ENCODE results near the gene RIIAD1. TPM values are rescaled to one million over a fixed set of nuclear protein-coding genes. Genes with fewer than 3 reads are reported as not detected.

RIIAD1 gene
- polyA plus RNA-seq, 1 donor (not counting 4 experiments of a cell fraction or from before 2014, with no cell fraction given) = not detected

DNA sequence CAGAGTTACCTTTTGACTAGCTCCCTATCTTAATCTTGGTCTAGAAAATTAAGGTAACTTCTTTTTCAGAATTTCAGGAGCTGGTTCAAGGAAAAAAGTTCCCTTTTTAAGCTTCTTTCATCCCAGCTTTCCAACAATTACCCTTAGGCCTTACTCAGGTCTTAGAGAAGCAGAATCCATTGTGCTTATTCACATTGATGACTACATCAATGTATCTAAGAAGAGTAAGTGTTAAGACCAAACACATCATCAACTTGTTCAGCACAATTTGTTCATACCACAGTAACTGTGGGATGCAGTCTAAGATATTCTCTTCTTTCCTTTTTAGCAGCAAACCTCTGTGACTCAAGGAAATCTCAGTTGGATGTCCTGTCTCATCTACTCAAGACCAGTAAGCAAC is 37.9 kb downstream of the RIIAD1 start:
- Histone ChIP-seq H3K9ac (ENCODE audit: control insufficient read depth, extremely low read depth, insufficient read depth, low read length) (no peak overlapping the region), H3K4me1 (ENCODE audit: control insufficient read depth, extremely low read depth, insufficient read depth, low read length) (peaks cover 33% of the 10 kb centered on the region), H3K9me3 (ENCODE audit: control insufficient read depth, low read depth, low read length) (no peaks in the 10 kb centered on the region), H3K4me2 (ENCODE audit: control insufficient read depth, extremely low read depth, insufficient read depth, low read depth, low read length) (no peak overlapping the region), H2AFZ (ENCODE audit: control insufficient read depth, low read length) (no peak overlapping the region), H3K79me2 (ENCODE audit: control insufficient read depth, insufficient read depth, low read length) (peaks cover 8% of the 10 kb centered on the region), H3K4me3 (ENCODE audit: control insufficient read depth in 2 of 3, extremely low read depth in 1 of 3, insufficient read depth in 2 of 3, low read depth in 1 of 3, low read length in 3 of 3) (no peak overlapping the region), H3K36me3 (ENCODE audit: control insufficient read depth in 2 of 2, extremely low read depth in 1 of 2, insufficient read depth in 2 of 2, low read length in 2 of 2) (peaks cover 11 to 18% of the 10 kb centered on the region in 2 experiments), H3K27ac (ENCODE audit: control insufficient read depth, insufficient read depth, low read length) (no peak overlapping the region), H3K9me1 (ENCODE audit: control insufficient read depth, extremely low read depth, insufficient read depth, low read length) (no peaks in the 10 kb centered on the region), H4K20me1 (ENCODE audit: control insufficient read depth, extremely low read depth, insufficient read depth, low read length) (no peaks in the 10 kb centered on the region), H3K27me3 (ENCODE audit: control insufficient read depth, extremely low read depth, insufficient read depth, low read length) (no peaks in the 10 kb centered on the region)
- no peak for TF ChIP-seq EZH2 (IDR thresholded peaks at IDR 0.05; ENCODE audit: low read length)
- TF ChIP-seq, protein P1, sequence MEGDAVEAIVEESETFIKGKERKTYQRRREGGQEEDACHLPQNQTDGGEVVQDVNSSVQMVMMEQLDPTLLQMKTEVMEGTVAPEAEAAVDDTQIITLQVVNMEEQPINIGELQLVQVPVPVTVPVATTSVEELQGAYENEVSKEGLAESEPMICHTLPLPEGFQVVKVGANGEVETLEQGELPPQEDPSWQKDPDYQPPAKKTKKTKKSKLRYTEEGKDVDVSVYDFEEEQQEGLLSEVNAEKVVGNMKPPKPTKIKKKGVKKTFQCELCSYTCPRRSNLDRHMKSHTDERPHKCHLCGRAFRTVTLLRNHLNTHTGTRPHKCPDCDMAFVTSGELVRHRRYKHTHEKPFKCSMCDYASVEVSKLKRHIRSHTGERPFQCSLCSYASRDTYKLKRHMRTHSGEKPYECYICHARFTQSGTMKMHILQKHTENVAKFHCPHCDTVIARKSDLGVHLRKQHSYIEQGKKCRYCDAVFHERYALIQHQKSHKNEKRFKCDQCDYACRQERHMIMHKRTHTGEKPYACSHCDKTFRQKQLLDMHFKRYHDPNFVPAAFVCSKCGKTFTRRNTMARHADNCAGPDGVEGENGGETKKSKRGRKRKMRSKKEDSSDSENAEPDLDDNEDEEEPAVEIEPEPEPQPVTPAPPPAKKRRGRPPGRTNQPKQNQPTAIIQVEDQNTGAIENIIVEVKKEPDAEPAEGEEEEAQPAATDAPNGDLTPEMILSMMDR (optimal IDR thresholded peaks at IDR 0.05 in 1 of 3, IDR thresholded peaks at IDR 0.05 in 1 of 3, conservative IDR thresholded peaks at IDR 0.05 in 1 of 3; ENCODE audit: extremely low read depth in 1 of 3, insufficient read depth in 2 of 3, low read length in 3 of 3) = no peak
- no peak for FAIRE-seq
- no peak for DNase-seq (ENCODE audit: low read depth, low spot score)
- dilution Hi-C loops (cut with MboI; ENCODE audit: extremely low pct_ligation_motif_present, low sequenced_read_pairs) = no loop called here

GRCh38 chr1:151760597-151761385 is 39.5 kb downstream of the RIIAD1 start:
- no peaks in the 10 kb centered on the region for H3K9me3 ChIP-seq (ENCODE audit: control insufficient read depth, low read depth, low read length)
- no peak for DNase-seq (ENCODE audit: low read depth, low spot score)
- no peaks in the 10 kb centered on the region for H4K20me1 ChIP-seq (ENCODE audit: control insufficient read depth, extremely low read depth, insufficient read depth, low read length)
- dilution Hi-C loops (cut with MboI; ENCODE audit: extremely low pct_ligation_motif_present, low sequenced_read_pairs) = no loop called here
- no peaks in the 10 kb centered on the region for H3K27me3 ChIP-seq (ENCODE audit: control insufficient read depth, extremely low read depth, insufficient read depth, low read length)
- H3K9me1 ChIP-seq (ENCODE audit: control insufficient read depth, extremely low read depth, insufficient read depth, low read length) = no peaks in the 10 kb centered on the region
- H3K4me1 ChIP-seq (ENCODE audit: control insufficient read depth, extremely low read depth, insufficient read depth, low read length) = peaks cover 36% of the 10 kb centered on the region
- H3K9ac ChIP-seq (ENCODE audit: control insufficient read depth, extremely low read depth, insufficient read depth, low read length) = no peak overlapping the region
- H2AFZ ChIP-seq (ENCODE audit: control insufficient read depth, low read length) = no peak overlapping the region
- H3K27ac ChIP-seq (ENCODE audit: control insufficient read depth, insufficient read depth, low read length) = no peak overlapping the region
- no peak for TF ChIP-seq EZH2 (IDR thresholded peaks at IDR 0.05; ENCODE audit: low read length)
- TF ChIP-seq, protein P1 (optimal IDR thresholded peaks at IDR 0.05 in 1 of 3, IDR thresholded peaks at IDR 0.05 in 1 of 3, conservative IDR thresholded peaks at IDR 0.05 in 1 of 3; ENCODE audit: extremely low read depth in 1 of 3, insufficient read depth in 2 of 3, low read length in 3 of 3) = no peak
- no peak for FAIRE-seq
- peaks cover 11 to 15% of the 10 kb centered on the region in 2 experiments for H3K36me3 ChIP-seq (ENCODE audit: control insufficient read depth in 2 of 2, extremely low read depth in 1 of 2, insufficient read depth in 2 of 2, low read length in 2 of 2)
- H3K4me2 ChIP-seq (ENCODE audit: control insufficient read depth, extremely low read depth, insufficient read depth, low read depth, low read length) = no peak overlapping the region
- H3K79me2 ChIP-seq (ENCODE audit: control insufficient read depth, insufficient read depth, low read length) = peaks cover 8% of the 10 kb centered on the region
- no peak overlapping the region for H3K4me3 ChIP-seq (ENCODE audit: control insufficient read depth in 2 of 3, extremely low read depth in 1 of 3, insufficient read depth in 2 of 3, low read depth in 1 of 3, low read length in 3 of 3)

Measured in keratinocyte (primary cell).